Measurements from ENCODE around the gene BBS12.

GRCh38 chr4:122766353-122766705, 33.8 kb downstream of the BBS12 start:
- TF ChIP-seq CTCF (conservative IDR thresholded peaks at IDR 0.05; ENCODE audit: low read length), result no peak
- no peak for TF ChIP-seq EZH2phosphoT487 (IDR thresholded peaks at IDR 0.05; ENCODE audit: borderline replicate concordance)
